Raji (cell line): Measurements from ENCODE around the gene METTL27.

Experiments used
- POLR2A ChIP-seq: IDR thresholded peaks from 2 replicates; pipeline ENCODE4 v1.6.1; 2011; ENCODE audit warnings: low read depth, low read length, control low read depth; ENCODE audit not compliant: insufficient read depth

The METTL27 gene, protein sequence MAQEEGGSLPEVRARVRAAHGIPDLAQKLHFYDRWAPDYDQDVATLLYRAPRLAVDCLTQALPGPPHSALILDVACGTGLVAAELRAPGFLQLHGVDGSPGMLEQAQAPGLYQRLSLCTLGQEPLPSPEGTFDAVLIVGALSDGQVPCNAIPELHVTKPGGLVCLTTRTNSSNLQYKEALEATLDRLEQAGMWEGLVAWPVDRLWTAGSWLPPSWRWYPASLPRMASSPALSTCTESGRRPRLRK

DNA sequence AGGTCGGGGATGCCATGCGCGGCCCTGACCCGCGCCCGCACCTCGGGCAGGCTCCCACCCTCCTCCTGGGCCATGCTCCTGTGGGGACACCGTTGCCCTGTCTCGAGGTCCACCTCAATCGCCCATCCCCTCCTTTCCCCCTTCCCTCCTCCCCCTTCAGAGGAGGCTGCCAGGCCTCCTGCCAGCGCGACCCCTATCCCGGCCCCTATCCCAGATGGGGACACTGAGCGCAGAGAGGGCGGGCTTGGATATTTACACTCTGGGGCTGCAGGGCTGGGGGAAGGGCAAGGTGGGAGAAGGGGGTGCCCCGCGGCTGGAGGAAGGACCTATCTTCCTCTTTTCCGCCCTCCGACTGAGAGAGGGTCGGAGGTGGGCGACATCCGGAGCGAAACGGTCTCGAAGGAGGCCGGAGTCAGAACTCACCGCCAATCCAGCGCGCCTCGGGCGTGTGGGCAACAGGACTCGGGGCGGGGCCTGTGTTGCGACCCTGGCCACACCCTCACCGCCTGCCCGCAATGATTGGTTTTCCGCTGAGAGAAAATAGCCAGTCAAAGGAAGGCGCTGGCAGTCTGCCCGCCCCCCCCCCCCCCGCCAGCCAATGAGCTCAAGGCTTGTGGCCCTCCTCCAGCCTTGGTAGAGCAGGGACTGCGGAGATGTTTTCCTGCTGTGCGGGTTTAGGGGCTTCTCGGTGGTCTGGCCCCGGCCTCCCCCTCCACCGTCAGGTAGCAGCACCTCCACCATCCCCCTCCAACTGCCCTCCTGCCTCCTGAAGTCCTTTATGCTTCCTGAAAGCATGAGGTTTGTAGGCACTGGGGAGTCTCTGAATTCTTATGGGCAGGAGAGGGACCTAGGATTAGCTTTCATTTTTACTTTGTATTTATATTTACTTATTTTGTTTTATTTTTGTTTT is at the start of gene METTL27:
TSS of gene METTL27 (minus strand) at position 450 of the 910 bp plus-strand sequence. CDS start at position 74, 376 bp downstream.
- peak; percentile 67 for TF ChIP-seq POLR2A

DNA sequence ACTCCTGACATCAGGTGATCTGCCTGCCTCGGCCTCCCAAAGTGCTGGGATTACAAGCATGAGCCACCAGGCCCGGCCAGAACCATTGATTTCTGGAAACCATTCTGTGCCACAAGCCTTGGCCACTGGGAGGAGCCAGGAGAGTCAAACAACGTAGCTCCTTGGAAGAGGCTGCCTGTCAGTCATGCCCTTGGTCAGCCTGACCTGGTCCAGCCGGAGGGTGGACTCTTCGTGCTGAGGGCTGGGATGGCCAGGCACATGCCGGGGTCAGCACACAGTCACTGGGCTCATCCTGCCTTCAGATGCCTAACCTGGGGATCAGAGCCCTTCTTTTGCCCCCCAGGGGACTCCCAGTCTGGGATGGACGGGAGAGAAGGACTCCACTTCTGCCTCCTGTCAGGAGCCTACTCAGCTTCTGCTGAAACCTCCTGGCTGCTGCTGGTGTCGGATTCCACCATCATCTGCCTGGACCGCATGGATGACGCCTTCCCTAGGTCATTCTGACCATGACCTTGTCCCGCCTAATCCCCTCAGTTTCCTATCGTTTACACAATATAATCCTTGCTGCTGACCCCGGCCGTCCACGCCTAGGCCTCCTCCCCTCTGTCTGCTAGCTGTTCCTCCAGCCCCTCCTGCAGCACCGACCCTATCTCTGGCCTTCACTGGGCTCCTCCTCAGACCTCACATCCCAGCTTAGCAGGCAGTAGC is 49.0 kb upstream of the METTL27 start:
- no peak for TF ChIP-seq POLR2A

DNA sequence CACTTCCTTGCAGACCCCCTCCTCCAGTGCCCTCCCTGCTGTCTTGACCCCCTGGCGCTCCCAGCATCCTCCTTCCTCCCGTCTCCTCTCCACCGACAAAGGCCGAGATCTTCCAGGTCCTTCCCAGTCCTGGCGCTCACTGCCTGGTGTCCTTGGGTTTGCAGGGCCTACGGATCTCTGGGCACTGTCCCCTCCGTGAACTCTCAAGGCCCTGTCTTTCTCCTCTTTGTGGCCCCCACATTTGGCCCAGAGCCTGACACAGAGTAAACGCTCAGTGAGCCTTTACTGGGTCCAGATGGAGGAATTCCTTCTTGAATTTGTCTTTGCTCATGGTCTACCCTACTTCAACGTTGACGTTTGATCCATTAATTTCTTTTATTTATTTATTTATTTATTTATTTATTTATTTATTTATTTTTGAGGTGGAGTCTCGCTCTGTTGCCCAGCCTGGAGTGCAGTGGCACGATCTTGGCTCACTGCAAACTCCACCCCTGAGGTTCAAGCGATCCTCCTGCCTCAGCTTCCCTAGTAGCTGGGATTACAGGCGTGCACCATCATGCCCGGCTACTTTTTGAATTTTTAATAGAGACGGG is 48.3 kb upstream of the METTL27 start:
- TF ChIP-seq POLR2A = no peak

DNA sequence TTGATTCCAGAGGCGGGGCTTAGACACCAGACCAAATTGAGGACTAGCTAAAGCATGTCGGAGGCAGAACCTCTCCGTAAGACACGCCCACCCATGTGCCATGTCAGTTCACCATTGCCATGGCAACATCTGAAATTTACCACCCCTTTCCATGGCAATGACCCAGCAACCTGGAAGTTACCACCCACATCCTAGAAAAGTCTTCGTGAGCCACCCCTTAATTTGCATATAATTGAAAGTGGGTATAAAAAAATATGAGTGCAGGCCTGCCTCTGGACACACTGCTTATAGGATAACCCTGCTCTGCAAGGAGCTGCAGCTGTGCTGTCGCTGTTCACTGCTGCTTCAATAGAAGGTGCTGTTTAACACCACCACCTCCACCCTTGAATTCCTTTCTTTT is 46.6 kb upstream of the METTL27 start:
- TF ChIP-seq POLR2A = no peak

DNA sequence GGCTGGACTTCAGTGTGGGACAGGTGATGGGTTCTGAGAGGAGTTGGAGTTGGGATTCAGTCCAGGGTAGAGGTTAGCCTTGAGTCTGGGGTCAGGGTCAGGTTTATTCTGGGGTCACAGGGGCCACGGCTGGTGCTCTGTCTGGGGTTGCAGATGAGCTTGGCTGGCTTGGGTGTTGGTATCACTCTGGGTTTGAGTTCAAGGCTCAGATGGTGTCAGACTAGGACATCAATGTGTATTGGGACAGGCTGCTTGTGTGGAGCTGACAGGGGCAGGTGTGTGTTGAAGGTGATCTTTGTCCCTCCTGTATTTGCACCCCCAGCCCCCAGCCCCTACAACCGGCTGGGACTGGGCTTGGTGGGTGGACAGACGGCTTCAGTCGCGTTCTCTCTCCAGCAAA is 45.4 kb upstream of the METTL27 start:
- TF ChIP-seq POLR2A = no peak

DNA sequence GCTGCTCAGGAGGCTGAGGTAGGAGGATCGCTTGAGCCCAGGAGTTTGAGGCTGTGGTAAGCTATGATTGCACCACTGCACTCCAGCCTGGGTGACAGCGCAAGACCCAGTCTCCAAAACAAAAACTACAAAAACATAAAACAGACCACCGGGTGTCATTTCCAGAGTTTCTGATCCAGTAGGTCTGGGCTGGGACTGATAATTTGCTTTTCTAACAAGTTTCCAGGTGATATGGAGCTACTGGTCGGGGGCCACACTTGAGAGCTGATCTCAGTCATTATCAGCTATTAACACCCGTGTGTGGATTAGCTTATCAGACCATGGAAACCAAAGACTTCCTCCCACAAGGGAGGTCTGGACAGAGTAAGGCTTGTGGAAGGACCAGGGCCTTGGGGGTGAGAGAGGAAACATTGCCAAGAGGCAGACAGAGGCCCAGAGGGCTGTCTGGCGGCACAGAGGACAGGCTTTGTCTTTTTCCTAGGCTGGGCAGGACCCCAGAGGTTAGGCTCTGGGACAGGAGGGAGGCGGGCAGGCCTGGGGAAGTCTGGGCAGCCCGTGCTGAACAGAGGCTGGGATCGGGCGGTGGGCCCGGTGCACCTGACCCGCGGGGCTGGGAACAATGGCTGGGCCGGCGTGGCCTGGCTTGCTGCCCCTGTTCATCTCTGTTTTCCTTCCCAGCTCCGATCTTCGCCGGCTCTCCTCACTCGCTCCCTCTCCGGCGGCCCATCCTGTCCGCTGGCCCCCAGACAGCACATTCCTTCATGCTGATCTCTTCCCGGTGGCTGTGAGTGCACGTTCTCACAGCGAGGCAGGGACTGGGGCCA is 43.9 kb upstream of the METTL27 start:
- no peak for TF ChIP-seq POLR2A

DNA sequence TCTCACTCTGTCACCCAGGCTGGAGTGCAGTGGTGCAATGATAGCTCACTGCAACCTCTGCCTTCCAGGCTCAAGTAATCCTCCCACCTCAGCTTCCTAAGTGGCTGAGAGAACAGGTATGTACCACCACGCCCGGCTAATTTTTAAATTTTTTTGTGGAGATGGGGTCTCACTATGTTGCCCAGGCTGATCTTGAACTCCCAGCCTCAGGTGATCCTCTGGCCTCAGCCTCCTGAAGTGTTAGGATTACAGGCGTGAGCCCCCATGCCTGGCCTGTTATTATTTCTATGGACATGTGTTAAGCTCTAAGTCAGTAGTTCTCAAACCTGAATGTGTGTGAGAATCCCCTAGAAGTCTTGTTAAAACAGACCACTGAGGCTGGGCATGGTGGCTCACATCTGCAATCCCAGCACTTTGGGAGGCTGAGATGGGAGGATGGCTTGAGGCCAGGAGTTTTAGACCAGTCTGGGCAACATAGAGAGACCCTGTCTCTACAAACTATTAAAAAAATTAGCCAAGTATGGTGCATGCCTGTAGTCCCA is 43.2 kb upstream of the METTL27 start:
- TF ChIP-seq POLR2A = no peak

DNA sequence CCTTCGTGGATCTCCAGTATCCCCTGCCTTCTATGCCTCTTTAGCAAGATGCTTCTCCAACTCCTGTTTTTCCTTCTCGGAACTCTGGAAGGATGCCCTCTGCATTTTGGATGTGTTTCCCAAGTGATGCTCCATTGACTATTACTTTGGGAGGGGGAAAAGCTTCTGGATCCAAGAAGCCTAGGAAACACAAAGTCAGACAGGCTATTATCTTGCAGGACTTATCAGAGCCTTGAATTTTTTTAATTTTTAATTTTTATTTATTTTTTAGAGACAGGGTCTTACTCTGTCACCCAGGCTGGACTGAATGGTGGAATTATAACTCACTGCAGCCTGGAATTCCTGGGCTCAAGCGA is 39.7 kb upstream of the METTL27 start:
- no peak for TF ChIP-seq POLR2A

DNA sequence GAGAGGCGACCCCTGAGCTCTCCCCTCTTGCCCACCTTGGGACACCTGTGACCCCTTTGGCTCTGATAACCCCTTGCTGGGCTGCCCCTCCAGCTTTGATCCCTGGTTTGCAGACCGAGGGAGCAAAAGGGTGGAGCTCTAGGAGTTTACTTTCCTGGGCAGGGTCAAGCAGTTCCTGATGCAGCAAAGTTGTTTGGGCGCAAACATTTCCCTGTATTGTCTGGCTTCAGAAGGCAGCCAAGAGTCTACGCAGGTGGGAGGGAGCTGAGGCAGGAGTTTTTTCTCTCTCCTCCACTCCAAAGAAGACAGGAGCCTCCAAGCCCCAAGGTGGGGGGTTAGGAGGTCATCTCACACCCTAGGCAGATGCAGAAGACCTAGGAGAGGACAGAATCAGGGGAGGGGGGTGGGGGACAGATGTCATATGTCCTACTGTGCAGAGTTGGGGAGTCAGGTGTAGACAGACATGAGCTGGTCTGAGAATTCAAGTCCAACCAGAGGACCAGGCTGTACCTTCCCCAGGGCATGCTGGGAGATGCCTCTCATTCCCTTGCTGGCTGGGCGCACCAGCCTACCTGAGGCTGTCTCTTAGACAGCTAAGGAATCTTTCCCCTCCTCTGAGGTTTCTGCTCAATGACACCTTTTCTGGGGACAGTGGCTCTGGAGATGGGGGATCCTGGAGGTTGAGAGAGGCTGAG is 39.2 kb upstream of the METTL27 start:
- no peak for TF ChIP-seq POLR2A

DNA sequence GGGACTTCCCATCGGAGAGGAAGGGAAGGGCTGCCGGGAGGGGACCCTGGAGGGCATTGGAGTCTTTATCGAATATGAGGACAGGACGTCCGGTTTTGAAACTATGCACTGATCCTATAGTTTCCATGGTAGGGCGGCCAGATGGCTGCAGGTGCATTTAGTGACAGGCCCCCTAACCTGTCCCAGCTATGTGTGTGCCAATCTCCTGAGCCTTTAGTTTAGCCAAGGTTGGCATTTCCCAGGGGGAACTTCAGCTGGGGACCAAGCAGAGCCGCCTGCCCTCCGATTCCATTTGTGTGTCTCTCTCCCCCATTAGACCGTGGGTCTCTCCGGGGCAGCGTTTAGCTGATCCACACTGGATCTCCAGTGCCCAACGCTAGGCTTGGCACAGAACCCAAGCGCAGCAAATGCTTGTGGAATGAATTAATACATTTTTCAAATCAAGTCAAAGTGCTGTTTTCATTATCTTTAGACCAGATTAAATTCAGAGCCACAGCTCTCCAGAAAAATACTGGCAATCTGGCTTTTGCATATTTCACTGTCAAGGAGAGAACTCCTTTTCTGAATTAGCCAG is 38.5 kb upstream of the METTL27 start:
- no peak for TF ChIP-seq POLR2A

DNA sequence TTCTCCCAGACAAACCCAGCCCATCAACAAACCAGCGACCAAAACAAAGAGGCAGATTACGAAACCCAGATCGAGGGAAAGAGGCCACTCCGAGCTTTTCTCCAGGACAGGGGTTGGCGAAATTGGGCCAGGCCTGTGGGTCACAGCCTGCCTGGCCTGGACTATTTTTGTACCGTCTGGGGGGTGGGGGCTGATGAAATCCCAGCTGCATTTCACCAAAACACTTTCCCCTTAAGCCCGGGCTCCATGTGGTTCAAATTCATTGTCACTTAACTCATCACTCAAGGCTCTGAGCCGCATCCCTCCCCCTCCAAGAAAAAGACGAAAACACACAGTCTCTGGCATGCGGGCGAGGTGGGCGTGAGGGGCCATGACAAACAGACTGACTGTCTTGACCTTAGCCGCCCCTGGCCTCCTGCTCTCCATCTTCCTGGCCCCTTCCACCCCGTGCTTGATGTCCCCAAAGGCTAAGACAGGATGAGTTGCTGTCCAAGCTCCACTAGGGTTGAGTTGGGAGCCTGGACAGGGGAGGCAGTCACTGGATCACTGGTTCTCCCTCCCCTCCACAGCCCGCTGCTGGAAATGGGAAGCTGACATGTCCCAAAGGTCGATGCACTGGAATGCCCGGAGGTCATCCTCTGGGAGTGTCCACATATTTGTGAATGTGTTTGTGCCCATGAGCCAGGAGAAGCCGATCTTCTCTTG is 37.8 kb upstream of the METTL27 start:
- no peak for TF ChIP-seq POLR2A

DNA sequence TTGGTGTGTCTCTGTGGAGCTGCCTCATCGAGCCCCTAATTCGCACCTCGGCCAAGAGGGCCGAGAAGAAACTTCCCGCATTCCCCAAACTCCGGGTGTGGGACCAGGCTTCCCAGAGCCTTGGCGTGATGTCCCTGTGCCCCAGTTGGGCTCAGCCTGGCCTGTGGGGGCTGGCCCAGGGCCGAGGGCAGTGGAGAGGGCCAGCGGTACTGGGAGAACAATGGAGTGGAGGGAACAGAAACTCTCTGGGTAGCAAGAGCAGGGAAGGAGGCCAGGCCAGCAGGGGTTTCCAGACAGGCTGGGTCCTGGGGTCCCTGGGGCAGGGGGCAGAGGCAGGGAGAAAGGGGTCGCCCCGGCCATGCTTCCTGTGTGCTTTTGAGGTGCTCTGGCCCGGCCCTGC is 34.7 kb upstream of the METTL27 start:
- TF ChIP-seq POLR2A = no peak

DNA sequence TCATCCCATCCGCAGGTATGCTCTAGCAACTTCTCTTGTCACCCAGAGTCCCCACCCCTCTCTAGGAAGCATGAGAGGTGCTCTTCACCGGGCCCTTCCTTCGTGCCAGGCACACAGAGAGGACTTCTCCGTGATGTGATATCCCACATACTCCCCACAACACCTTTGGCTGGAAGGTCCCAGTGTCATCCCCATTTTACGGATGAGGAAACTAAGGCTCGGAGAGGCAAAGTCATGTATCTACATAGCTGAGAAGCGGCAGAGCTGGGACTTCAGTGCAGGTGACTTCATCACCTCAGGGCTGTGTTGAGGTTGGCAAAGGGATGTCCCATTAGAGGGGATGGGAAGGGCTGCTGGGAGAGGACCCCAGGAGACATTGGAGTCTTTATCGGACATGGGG is 34.0 kb upstream of the METTL27 start:
- TF ChIP-seq POLR2A = no peak
